ENCODE data around the gene SULT1C4. TPM values are rescaled to one million over a fixed set of nuclear protein-coding genes. Genes with fewer than 3 reads are reported as not detected.

SULT1C4 gene
- total and polyA plus RNA-seq, 2 experiments from 2014 or later: 17.3 to 17.8 TPM

GRCh38 chr2:108369153-108369552 is 8.6 kb upstream of the SULT1C4 start:
- H3K4me2 ChIP-seq: no peak overlapping the region
- TF ChIP-seq EZH2phosphoT487 (IDR thresholded peaks at IDR 0.05; ENCODE audit: low read depth, severe bottlenecking, unreplicated experiment) (no peak), CTCF (IDR thresholded peaks at IDR 0.05; ENCODE audit: poor library complexity) (no peak), EZH2 (IDR thresholded peaks at IDR 0.05; ENCODE audit: borderline replicate concordance) (no peak)
- DNase-seq (ENCODE audit: low spot score): no peak
- no peaks in the 10 kb centered on the region for H3K9me2 ChIP-seq (replicated peaks; ENCODE audit: insufficient read depth)
- H4K20me1 ChIP-seq (ENCODE audit: insufficient read depth, poor library complexity, severe bottlenecking): no peaks in the 10 kb centered on the region
- H3K9me3 ChIP-seq (ENCODE audit: low read depth): no peaks in the 10 kb centered on the region
- no peaks in the 10 kb centered on the region for H3K27me3 ChIP-seq
- no peak overlapping the region for H3K4me3 ChIP-seq
- 86% methylated on average over 2 of the region's 2 CpGs for WGBS (ENCODE audit: low lambda C conversion rate, missing lambda C conversion rate)
- peak overlapping the region; percentile 62 for H3K27ac ChIP-seq
- no peaks in the 10 kb centered on the region for H3K79me2 ChIP-seq
- H3K36me3 ChIP-seq (replicated peaks; ENCODE audit: insufficient read depth, low read depth): no peaks in the 10 kb centered on the region
- H2AFZ ChIP-seq: no peak overlapping the region
- H3K4me1 ChIP-seq (ENCODE audit: insufficient read depth): no peaks in the 10 kb centered on the region

- no peaks in the 10 kb centered on the region for H3K4me1 ChIP-seq (ENCODE audit: insufficient read depth)
- peak; percentile 59 for DNase-seq (ENCODE audit: low spot score)
- H3K9me2 ChIP-seq (replicated peaks; ENCODE audit: insufficient read depth): no peaks in the 10 kb centered on the region
- TF ChIP-seq EZH2 (IDR thresholded peaks at IDR 0.05; ENCODE audit: borderline replicate concordance) (no peak), CTCF (IDR thresholded peaks at IDR 0.05; ENCODE audit: poor library complexity) (no peak), EZH2phosphoT487 (IDR thresholded peaks at IDR 0.05; ENCODE audit: low read depth, severe bottlenecking, unreplicated experiment) (no peak)
- H4K20me1 ChIP-seq (ENCODE audit: insufficient read depth, poor library complexity, severe bottlenecking): no peaks in the 10 kb centered on the region
- H3K27me3 ChIP-seq: no peaks in the 10 kb centered on the region
- no peak overlapping the region for H3K4me3 ChIP-seq
- no peak overlapping the region for H3K4me2 ChIP-seq
- H2AFZ ChIP-seq: no peak overlapping the region
- no peaks in the 10 kb centered on the region for H3K36me3 ChIP-seq (replicated peaks; ENCODE audit: insufficient read depth, low read depth)
- H3K79me2 ChIP-seq: no peaks in the 10 kb centered on the region
- 84% methylated on average over 2 of the region's 2 CpGs for WGBS (ENCODE audit: low lambda C conversion rate, missing lambda C conversion rate)
- no peaks in the 10 kb centered on the region for H3K9me3 ChIP-seq (ENCODE audit: low read depth)
- peak overlapping the region; percentile 62 for H3K27ac ChIP-seq
These were observed 7.7 kb upstream of the SULT1C4 start for GRCh38 chr2:108370080-108370479.

GRCh38 chr2:108376774-108377173 is 980 bp upstream of the SULT1C4 start:
- no peaks in the 10 kb centered on the region for H3K9me2 ChIP-seq (replicated peaks; ENCODE audit: insufficient read depth)
- no peaks in the 10 kb centered on the region for H4K20me1 ChIP-seq (ENCODE audit: insufficient read depth, poor library complexity, severe bottlenecking)
- peaks cover 10% of the 10 kb centered on the region for H3K4me1 ChIP-seq (ENCODE audit: insufficient read depth)
- no peaks in the 10 kb centered on the region for H3K27me3 ChIP-seq
- TF ChIP-seq EZH2 (IDR thresholded peaks at IDR 0.05; ENCODE audit: borderline replicate concordance) (no peak), EZH2phosphoT487 (IDR thresholded peaks at IDR 0.05; ENCODE audit: low read depth, severe bottlenecking, unreplicated experiment) (no peak), CTCF (IDR thresholded peaks at IDR 0.05; ENCODE audit: poor library complexity) (no peak)
- peak overlapping the region; percentile 80 for H3K27ac ChIP-seq
- 93% methylated on average over 4 of the region's 4 CpGs for WGBS (ENCODE audit: low lambda C conversion rate, missing lambda C conversion rate)
- H3K4me3 ChIP-seq: no peak overlapping the region
- DNase-seq (ENCODE audit: low spot score): no peak
- no peaks in the 10 kb centered on the region for H3K36me3 ChIP-seq (replicated peaks; ENCODE audit: insufficient read depth, low read depth)
- H3K4me2 ChIP-seq: peak overlapping the region; percentile 75
- H2AFZ ChIP-seq: peak overlapping the region; percentile 31
- no peaks in the 10 kb centered on the region for H3K9me3 ChIP-seq (ENCODE audit: low read depth)
- H3K79me2 ChIP-seq: peaks cover 17% of the 10 kb centered on the region

GRCh38 chr2:108377401-108377800 is 353 bp upstream of the SULT1C4 start:
- H3K9me2 ChIP-seq (replicated peaks; ENCODE audit: insufficient read depth): no peaks in the 10 kb centered on the region
- peak overlapping the region; percentile 31 for H2AFZ ChIP-seq
- no peaks in the 10 kb centered on the region for H3K27me3 ChIP-seq
- DNase-seq (ENCODE audit: low spot score): peak; percentile 23
- H3K4me2 ChIP-seq: peak overlapping the region; percentile 75
- WGBS (ENCODE audit: low lambda C conversion rate, missing lambda C conversion rate): 9% methylated on average over 1 of the region's 1 CpG
- H3K4me3 ChIP-seq: no peak overlapping the region
- H3K27ac ChIP-seq: peak overlapping the region; percentile 80
- H4K20me1 ChIP-seq (ENCODE audit: insufficient read depth, poor library complexity, severe bottlenecking): no peaks in the 10 kb centered on the region
- H3K9me3 ChIP-seq (ENCODE audit: low read depth): no peaks in the 10 kb centered on the region
- H3K79me2 ChIP-seq: peaks cover 17% of the 10 kb centered on the region
- peaks cover 10% of the 10 kb centered on the region for H3K4me1 ChIP-seq (ENCODE audit: insufficient read depth)
- H3K36me3 ChIP-seq (replicated peaks; ENCODE audit: insufficient read depth, low read depth): no peaks in the 10 kb centered on the region
- TF ChIP-seq EZH2 (IDR thresholded peaks at IDR 0.05; ENCODE audit: borderline replicate concordance) (no peak), EZH2phosphoT487 (IDR thresholded peaks at IDR 0.05; ENCODE audit: low read depth, severe bottlenecking, unreplicated experiment) (no peak), CTCF (IDR thresholded peaks at IDR 0.05; ENCODE audit: poor library complexity) (no peak)

Measured in hepatocyte (in vitro differentiated cells).